Thyroid gland (tissue), 4 donors: ENCODE measurements around the gene MXD1. TPM values are rescaled to one million over a fixed set of nuclear protein-coding genes. Genes with fewer than 3 reads are reported as not detected.
A peak's percentile ranks its signal among the peaks of the same experiment; 100 is the strongest.

Source experiments
- DNase-seq, 2 donors: peaks; one replicate each; pipeline ENCODE4 v3.0.0-alpha.2; 2019
- H3K27ac ChIP-seq, 3 donors: fragments of 200-600 bp; sonication (generic); 1 replicate in 2 of 3; 2 replicates in 1 of 3; pipeline ENCODE4 v1.5.1; 2016 to 2019; ENCODE audit warnings: mild to moderate bottlenecking in 1 of 3, moderate library complexity in 1 of 3
- H3K27me3 ChIP-seq: fragments of 200-600 bp; sonication (generic); one replicate; pipeline ENCODE4 v1.5.1; 2019
- H3K36me3 ChIP-seq, 2 donors: fragments of 200-600 bp; sonication (generic); one replicate each; pipeline ENCODE4 v1.5.1; 2016 to 2019
- H3K4me1 ChIP-seq, 2 donors: fragments of 200-600 bp; sonication (generic); one replicate each; pipeline ENCODE4 v1.5.1; 2017 to 2019
- H3K4me3 ChIP-seq, 3 donors: fragments of 200-600 bp; sonication (generic); replicated peaks in 1 of 3; 1 replicate in 2 of 3; 2 replicates in 1 of 3; pipeline ENCODE4 v1.5.1; 2016; ENCODE audit warnings: mild to moderate bottlenecking in 1 of 3
- H3K9me3 ChIP-seq: fragments of 200-600 bp; sonication (generic); one replicate; pipeline ENCODE4 v1.5.1; 2017
- POLR2A ChIP-seq, 2 donors: fragments of 450-650 bp; IDR thresholded peaks; one replicate each; pipeline ENCODE4 v1.6.1; 2017; ENCODE audit warnings: antibody characterized with exemption in 2 of 2, mild to moderate bottlenecking in 2 of 2, moderate library complexity in 1 of 2
- WGBS, 2 donors: methylation state at CpG; one replicate each; pipeline ENCODE4 v1.1.5; 2017; 5-methylcytosine and 5-hydroxymethylcytosine counted together
- intact Hi-C: fragments of 100-400 bp; cut with DNase I; formaldehyde crosslinking; loops from one replicate; pipeline ENCODE4 v1.15.1; 2023
- total RNA-seq, 4 donors: library from RNA; depleted of rRNA; stranded (reverse); fragments of >200 nt; gene quantifications; one replicate each; pipeline ENCODE4 v1.2.3, GENCODE V29; 2016
- TF ChIP-seq, protein P1 (sequence below), 6 experiments: fragments of 200-600 bp in 3 of 6; fragments of 450-650 bp in 3 of 6; sonication (generic) in 3 of 6; IDR thresholded peaks; one replicate each; pipeline ENCODE4 v1.5.1; 2016 to 2019; ENCODE audit warnings: antibody characterized with exemption in 6 of 6, mild to moderate bottlenecking in 2 of 6, inconsistent platforms in 1 of 6, moderate library complexity in 1 of 6

Gene MXD1
- total RNA-seq, 4 donors from 2014 or later = 11.3 to 17.9 (median 13.0) TPM

DNA sequence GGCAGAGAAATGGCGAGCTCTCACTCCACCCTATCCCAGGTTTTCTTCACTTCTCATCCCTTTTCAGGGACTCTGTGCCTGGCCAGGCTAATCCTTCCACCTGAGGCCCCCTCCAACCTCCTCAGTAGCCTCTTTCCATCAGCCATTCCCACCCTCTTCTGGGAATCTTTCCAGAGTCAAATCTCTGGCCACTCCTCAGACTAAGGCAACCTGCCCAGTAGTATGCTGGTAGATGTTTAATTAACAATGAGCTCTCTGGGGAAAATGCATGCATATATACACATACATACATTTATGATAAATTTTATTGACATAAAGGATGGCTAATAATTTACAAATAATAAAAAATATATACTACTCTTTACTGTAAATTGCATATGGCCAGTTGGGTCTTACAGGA is 57.9 kb downstream of the MXD1 start:
- no peak overlapping the region for H3K4me3 ChIP-seq
- no peak for TF ChIP-seq POLR2A (IDR thresholded peaks at IDR 0.05)
- TF ChIP-seq, protein P1, sequence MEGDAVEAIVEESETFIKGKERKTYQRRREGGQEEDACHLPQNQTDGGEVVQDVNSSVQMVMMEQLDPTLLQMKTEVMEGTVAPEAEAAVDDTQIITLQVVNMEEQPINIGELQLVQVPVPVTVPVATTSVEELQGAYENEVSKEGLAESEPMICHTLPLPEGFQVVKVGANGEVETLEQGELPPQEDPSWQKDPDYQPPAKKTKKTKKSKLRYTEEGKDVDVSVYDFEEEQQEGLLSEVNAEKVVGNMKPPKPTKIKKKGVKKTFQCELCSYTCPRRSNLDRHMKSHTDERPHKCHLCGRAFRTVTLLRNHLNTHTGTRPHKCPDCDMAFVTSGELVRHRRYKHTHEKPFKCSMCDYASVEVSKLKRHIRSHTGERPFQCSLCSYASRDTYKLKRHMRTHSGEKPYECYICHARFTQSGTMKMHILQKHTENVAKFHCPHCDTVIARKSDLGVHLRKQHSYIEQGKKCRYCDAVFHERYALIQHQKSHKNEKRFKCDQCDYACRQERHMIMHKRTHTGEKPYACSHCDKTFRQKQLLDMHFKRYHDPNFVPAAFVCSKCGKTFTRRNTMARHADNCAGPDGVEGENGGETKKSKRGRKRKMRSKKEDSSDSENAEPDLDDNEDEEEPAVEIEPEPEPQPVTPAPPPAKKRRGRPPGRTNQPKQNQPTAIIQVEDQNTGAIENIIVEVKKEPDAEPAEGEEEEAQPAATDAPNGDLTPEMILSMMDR (IDR thresholded peaks at IDR 0.05) = no peak
- no peaks in the 10 kb centered on the region for H3K9me3 ChIP-seq
- H3K27ac ChIP-seq = no peak overlapping the region
- H3K4me1 ChIP-seq = no peaks in the 10 kb centered on the region
- H3K36me3 ChIP-seq = no peaks in the 10 kb centered on the region
- H3K27me3 ChIP-seq = no peaks in the 10 kb centered on the region
- WGBS, 2 donors = 91 to 97% methylated on average over 1 of the region's 1 CpG
- intact Hi-C loops = no loop called here
- no peak for DNase-seq

DNA sequence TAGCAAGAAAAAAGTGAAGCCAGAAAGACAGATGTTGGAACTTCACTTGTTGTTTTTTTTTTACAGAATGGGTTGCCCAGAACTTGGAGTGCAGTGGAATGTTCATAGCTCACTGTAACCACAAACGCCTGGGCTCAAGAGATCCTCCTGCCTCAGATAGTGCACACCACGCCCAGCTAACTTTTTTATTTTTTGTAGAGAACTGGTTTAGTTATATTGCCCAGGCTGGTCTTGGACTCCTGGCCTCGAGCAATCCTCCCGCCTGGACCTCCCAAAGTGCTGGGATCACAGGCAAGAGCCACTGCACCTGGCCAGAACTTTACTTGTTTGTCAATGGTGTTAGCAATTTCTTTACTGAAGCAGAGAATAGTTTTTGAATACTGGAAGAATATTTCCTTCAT is 58.4 kb downstream of the MXD1 start:
- TF ChIP-seq, protein P1 (IDR thresholded peaks at IDR 0.05) = no peak
- TF ChIP-seq POLR2A (IDR thresholded peaks at IDR 0.05) = no peak
- intact Hi-C loops = no loop called here
- Histone ChIP-seq H3K4me1 (no peaks in the 10 kb centered on the region), H3K36me3 (no peaks in the 10 kb centered on the region), H3K27me3 (no peaks in the 10 kb centered on the region), H3K9me3 (no peaks in the 10 kb centered on the region), H3K27ac (no peak overlapping the region), H3K4me3 (no peak overlapping the region)
- peak; percentile 28 to 32 for DNase-seq
- WGBS, 2 donors = 50 to 53% methylated on average over 4 of the region's 4 CpGs

DNA sequence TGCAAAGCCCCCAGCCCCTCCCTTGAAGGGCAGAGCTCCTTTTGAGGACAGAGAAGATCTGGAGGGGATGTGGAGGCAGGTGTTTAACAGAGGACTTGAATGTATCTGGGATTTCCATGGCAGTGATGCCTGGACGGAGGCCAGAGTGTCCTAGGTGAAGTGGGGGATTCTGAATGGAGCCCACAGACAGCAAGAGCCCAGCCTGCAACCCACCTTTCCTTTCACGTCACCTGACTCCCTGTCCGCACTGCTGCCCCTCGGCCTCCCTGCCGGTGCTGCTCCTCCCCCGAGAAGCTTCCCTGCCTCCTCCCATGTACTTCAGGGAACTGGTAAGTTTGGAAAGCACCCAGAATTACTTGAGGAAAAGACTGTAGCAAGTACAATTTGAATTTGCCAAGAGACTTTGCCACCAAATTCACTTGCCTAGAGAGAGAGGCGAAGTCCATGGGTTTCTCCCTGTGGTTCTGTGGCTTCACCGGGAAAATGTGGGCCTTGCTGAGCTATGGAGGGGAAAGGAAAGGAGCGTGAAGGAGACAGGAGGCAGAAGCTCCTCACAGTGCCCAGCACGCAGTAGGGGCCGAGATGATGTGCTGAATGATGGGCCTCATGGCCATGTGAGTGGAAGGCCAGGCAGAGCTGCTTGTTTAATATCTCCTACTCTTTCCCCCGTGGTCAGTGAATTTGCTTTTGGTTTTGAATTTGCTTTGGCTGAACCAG is 60.4 kb downstream of the MXD1 start:
- 78 to 82% methylated on average over 12 of the region's 12 CpGs for WGBS, 2 donors
- H3K4me1 ChIP-seq = no peaks in the 10 kb centered on the region
- no peaks in the 10 kb centered on the region for H3K27me3 ChIP-seq
- TF ChIP-seq, protein P1 (IDR thresholded peaks at IDR 0.05) = no peak
- no peak for TF ChIP-seq POLR2A (IDR thresholded peaks at IDR 0.05)
- no peaks in the 10 kb centered on the region for H3K36me3 ChIP-seq
- no peak overlapping the region for H3K27ac ChIP-seq
- H3K9me3 ChIP-seq = no peaks in the 10 kb centered on the region
- intact Hi-C loops = no loop called here
- no peak overlapping the region for H3K4me3 ChIP-seq
- DNase-seq = peak; percentile 12 to 17

DNA sequence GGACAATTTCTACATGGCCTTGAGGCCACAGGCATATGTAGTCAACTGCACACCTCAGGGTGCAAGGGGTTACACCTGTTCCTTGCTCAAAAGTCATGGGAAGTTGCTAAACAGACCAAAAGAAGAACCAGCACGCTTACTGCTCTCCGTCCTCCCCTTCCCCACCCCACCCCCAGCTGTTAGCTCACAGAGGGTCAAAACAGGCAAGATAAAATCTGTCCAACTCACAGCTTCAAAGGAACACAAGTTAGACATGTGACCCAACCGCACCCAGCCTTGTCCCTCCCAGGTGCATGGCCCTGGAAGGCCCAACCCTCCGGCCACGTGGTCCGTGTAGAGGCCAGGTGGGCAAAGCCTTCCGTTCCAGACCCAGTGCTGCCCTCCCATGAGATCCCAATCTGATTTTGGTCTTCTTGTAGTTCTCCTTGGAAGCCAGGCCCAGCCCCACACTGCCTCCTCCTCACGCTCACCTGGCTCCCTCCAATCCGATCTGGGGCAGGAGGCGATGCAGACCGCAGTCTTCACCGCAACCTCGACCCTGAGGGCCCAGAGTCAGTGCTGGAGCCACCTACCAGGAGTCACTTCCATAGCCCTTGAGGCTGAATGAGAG is 61.0 kb downstream of the MXD1 start:
- no peak for DNase-seq
- Histone ChIP-seq H3K9me3 (no peaks in the 10 kb centered on the region), H3K36me3 (no peaks in the 10 kb centered on the region), H3K4me3 (no peak overlapping the region), H3K27ac (no peak overlapping the region), H3K27me3 (no peaks in the 10 kb centered on the region), H3K4me1 (no peaks in the 10 kb centered on the region)
- WGBS, 2 donors = 87 to 92% methylated on average over 12 to 13 of the region's 13 CpGs
- no peak for TF ChIP-seq POLR2A (IDR thresholded peaks at IDR 0.05)
- TF ChIP-seq, protein P1 (IDR thresholded peaks at IDR 0.05) = no peak
- intact Hi-C loops = no loop called here

DNA sequence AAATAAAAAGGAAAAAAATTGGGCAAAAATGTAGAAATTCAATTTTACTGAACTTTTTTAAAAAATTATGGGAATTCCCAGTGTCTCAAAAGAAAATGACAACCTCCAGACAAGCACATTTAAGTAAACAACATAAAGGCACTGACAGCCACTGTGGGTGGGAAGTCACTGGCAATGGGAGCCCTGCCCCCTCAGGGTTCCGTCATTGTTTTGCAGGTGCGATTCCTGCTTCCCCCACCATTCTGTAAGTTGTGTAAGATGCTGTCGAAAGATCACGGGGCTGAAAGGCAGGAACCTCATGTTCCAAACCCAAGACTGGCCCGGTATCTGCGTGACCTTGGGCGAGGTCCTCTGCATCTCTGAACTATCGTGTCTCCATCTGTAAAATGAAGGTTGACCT is 62.3 kb downstream of the MXD1 start:
- no peak overlapping the region for H3K27ac ChIP-seq
- no peak overlapping the region for H3K4me3 ChIP-seq
- TF ChIP-seq POLR2A (IDR thresholded peaks at IDR 0.05) = no peak
- TF ChIP-seq, protein P1 (IDR thresholded peaks at IDR 0.05) = no peak
- no peaks in the 10 kb centered on the region for H3K4me1 ChIP-seq
- DNase-seq = no peak
- 89 to 93% methylated on average over 8 of the region's 8 CpGs for WGBS, 2 donors
- H3K27me3 ChIP-seq = no peaks in the 10 kb centered on the region
- H3K9me3 ChIP-seq = no peaks in the 10 kb centered on the region
- H3K36me3 ChIP-seq = no peaks in the 10 kb centered on the region
- intact Hi-C loops = no loop called here
